Mucosa of rectum (tissue), 2 donors: ENCODE measurements around the gene CA12.
"Not testable (repeated sequence)": the region's sequence is repeated elsewhere in the genome, so short reads cannot be mapped to it uniquely, and the experiment has no call there.

Experiments
- H3K27ac ChIP-seq, 2 donors: one replicate each; pipeline ENCODE4 v1.7.0; 2013; ENCODE audit warnings: inconsistent platforms in 2 of 2, low read depth in 2 of 2, low read length in 2 of 2
- H3K27me3 ChIP-seq, 2 donors: one replicate each; pipeline ENCODE4 v1.7.0; 2013; ENCODE audit warnings: low read length in 2 of 2; ENCODE audit not compliant: control insufficient read depth in 2 of 2, insufficient read depth in 2 of 2
- H3K36me3 ChIP-seq, 2 donors: one replicate each; pipeline ENCODE4 v1.7.0; 2013; ENCODE audit warnings: low read length in 2 of 2; ENCODE audit not compliant: control insufficient read depth in 2 of 2, insufficient read depth in 2 of 2
- H3K4me1 ChIP-seq, 2 donors: one replicate each; pipeline ENCODE4 v1.7.0; 2013; ENCODE audit warnings: low read length in 2 of 2, mild to moderate bottlenecking in 1 of 2; ENCODE audit not compliant: control insufficient read depth in 2 of 2, insufficient read depth in 2 of 2
- H3K4me3 ChIP-seq, 2 donors: one replicate each; pipeline ENCODE4 v1.7.0; 2013; ENCODE audit warnings: low read length in 2 of 2
- H3K9ac ChIP-seq, 2 donors: one replicate each; pipeline ENCODE4 v1.7.0; 2013; ENCODE audit warnings: low read length in 2 of 2, low read depth in 1 of 2, mild to moderate bottlenecking in 1 of 2
- H3K9me3 ChIP-seq, 2 donors: one replicate each; pipeline ENCODE4 v1.7.0; 2013; ENCODE audit warnings: low read length in 2 of 2; ENCODE audit not compliant: control insufficient read depth in 2 of 2
- donor health status: healthy.
- donor health status: Normal muscosa, but diverticular disease.

Gene CA12

DNA sequence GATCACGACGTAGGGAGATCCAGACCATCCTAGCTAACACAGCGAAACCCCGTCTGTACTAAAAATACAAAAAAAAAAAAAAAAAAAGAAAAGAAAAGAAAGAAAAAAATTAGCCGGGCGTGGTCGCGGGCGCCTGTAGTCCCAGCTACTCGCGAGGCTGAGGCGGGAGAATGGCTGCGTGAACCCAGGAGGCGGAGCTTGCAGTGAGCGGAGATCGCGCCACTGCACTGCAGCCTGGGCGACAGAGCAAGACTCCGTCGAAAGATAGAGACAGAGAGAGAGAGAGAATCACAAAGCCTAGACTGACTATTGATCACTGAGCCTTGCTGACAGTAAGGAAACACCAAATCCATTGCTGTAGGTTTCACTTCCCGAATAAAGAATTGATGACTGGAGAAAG, 35.6 kb upstream of the CA12 start:
- not testable (repeated sequence) for H3K27ac ChIP-seq, H3K4me3 ChIP-seq, H3K27me3 ChIP-seq, H3K9ac ChIP-seq, H3K9me3 ChIP-seq, H3K4me1 ChIP-seq, H3K36me3 ChIP-seq

DNA sequence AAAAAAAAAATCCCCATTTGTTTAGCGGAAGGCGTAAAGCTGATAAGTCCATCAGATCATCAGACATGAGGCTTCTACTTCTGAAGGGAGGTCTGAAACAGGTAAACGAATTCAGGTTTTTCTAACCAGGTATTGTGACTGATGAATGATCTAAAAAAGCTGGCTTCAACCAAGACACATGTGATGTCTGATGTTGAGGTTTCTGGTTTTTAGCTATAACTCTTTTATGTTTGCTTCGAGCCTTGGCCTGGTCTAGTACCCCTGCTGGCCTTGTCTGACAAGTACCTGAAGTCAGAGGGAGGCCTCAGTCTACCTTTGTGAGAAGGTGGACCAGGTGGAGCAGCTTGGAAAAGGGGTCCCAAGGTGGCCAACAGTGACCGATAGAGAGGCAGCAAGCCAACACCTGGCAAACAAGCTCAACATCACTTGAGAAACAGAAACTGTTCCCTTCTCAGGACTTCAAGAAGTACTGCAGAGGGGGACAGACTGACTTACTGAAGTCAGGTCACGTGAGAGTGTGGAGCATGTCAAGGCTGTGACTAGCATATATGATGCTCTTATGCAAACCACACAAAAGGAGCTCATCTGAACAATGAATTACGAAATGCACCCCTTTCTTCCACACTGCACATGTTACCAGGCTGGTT, 33.0 kb upstream of the CA12 start:
- no peaks in the 10 kb centered on the region for H3K9me3 ChIP-seq
- no peak overlapping the region for H3K27ac ChIP-seq
- no peak overlapping the region for H3K4me3 ChIP-seq
- no peaks in the 10 kb centered on the region for H3K36me3 ChIP-seq
- no peak overlapping the region for H3K9ac ChIP-seq
- H3K27me3 ChIP-seq: no peaks in the 10 kb centered on the region
- no peaks in the 10 kb centered on the region for H3K4me1 ChIP-seq

DNA sequence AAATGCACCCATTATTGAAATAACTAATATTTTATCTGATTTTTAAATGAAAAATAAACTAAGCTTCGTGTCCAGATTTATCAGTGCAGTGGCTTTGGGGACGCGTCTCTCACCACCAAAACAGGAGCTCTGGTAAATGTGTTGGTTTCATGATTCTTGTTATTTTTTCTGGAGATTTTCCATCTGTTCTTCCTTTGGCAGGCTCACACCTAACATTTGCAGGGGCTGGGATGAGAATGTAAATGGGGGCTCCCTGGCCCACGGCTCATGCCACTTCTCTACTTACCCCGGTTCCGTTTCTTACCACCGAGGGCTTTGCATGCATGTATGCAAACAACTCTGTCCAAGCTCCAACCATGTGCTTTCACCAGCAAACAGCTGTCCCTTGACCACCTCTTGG, 30.9 kb upstream of the CA12 start:
- H3K4me3 ChIP-seq: no peak overlapping the region
- H3K27me3 ChIP-seq: no peaks in the 10 kb centered on the region
- no peaks in the 10 kb centered on the region for H3K36me3 ChIP-seq
- no peaks in the 10 kb centered on the region for H3K4me1 ChIP-seq
- no peak overlapping the region for H3K9ac ChIP-seq
- no peaks in the 10 kb centered on the region for H3K9me3 ChIP-seq
- no peak overlapping the region for H3K27ac ChIP-seq

DNA sequence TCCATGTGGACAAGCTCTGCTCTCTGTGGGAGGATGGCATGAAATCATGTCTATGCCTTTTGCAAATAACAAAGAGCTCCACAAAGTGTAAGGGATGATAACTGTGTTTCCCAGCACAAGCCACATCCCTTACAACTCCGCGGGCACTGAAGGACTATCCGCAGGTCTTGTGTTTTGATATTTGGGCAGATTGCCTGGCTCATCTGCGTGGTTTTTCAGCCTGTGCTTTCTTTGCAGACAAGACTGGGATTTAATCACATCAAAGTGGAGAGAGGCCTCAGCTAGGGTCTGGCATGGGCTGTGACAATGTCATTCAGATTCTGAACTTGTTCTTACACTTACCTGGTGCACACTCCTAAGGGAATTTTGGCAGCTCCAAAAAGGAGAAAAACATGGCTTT, 30.2 kb upstream of the CA12 start:
- Histone ChIP-seq H3K4me1 (peaks cover 0 to 2% of the 10 kb centered on the region in 2 donors), H3K27me3 (no peaks in the 10 kb centered on the region), H3K9ac (no peak overlapping the region), H3K4me3 (no peak overlapping the region), H3K9me3 (no peaks in the 10 kb centered on the region), H3K36me3 (no peaks in the 10 kb centered on the region), H3K27ac (no peak overlapping the region)

DNA sequence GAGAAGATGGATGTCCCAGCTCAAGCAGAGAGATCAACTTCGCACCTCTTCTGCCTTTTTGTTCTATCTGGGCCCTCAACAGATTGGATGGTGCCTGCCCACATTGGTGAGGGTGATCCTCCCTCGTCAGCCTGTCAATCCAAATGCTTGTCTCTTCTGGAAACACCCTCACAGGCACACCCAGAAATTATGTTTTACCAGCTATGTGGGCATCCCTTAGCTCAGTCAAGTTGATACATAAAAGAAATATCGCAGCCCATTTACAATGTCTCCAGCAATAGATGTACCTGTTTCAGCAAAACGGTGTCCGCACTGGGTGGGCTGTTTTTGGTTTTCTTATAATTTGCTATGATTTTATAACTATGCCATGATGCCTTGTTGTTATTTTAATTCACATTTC, 27.5 kb upstream of the CA12 start:
- H3K9me3 ChIP-seq: no peaks in the 10 kb centered on the region
- H3K27me3 ChIP-seq: no peaks in the 10 kb centered on the region
- H3K4me1 ChIP-seq: peaks cover 0 to 2% of the 10 kb centered on the region in 2 donors
- H3K36me3 ChIP-seq: peaks cover 0 to 3% of the 10 kb centered on the region in 2 donors
- H3K9ac ChIP-seq: no peak overlapping the region
- no peak overlapping the region for H3K27ac ChIP-seq
- H3K4me3 ChIP-seq: no peak overlapping the region

DNA sequence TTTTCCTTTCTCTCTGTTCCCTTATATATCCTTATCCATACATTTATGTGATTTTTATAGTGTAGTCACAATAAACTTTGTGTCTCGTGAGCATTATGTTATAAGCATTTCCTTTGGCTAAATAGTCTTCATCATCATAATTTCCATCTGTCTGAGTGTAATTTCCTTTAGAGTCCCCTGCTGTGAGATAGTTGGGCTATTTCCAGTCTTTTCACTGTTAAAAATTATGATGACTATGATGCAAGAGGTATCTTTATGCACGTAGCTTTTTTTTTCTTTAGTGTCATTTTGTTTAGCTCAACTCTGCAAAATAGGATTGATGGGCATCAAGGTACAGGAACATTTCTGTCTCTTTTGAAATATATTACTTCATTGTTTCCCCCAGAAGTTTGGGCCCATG, 26.9 kb upstream of the CA12 start:
- H3K36me3 ChIP-seq: peaks cover 0 to 3% of the 10 kb centered on the region in 2 donors
- no peak overlapping the region for H3K4me3 ChIP-seq
- peaks cover 0 to 2% of the 10 kb centered on the region in 2 donors for H3K4me1 ChIP-seq
- no peaks in the 10 kb centered on the region for H3K9me3 ChIP-seq
- no peak overlapping the region for H3K27ac ChIP-seq
- H3K9ac ChIP-seq: no peak overlapping the region
- H3K27me3 ChIP-seq: no peaks in the 10 kb centered on the region

DNA sequence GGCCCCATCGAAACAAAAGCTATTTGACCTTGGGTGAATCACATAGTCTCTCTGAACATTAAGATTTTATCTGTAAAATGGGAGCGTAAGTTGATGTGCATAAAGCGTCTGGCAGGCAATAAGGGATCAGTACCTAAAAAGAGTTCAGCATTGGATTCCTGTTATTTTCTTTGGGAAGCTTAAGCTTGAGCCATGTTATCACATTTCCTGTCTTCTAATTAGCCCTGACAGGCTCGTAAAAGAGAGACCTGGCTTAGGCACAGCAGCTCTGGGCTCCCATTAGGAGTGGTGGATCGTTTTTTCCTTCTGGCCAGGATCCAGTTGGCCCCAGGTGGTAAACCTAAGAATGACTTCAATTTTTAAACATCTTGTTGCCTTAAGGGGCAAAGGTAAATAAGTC, 26.0 kb upstream of the CA12 start:
- H3K27me3 ChIP-seq: no peaks in the 10 kb centered on the region
- no peak overlapping the region for H3K27ac ChIP-seq
- no peak overlapping the region for H3K9ac ChIP-seq
- peaks cover 1 to 2% of the 10 kb centered on the region in 2 donors for H3K4me1 ChIP-seq
- peaks cover 0 to 4% of the 10 kb centered on the region in 2 donors for H3K36me3 ChIP-seq
- H3K4me3 ChIP-seq: no peak overlapping the region
- H3K9me3 ChIP-seq: no peaks in the 10 kb centered on the region

DNA sequence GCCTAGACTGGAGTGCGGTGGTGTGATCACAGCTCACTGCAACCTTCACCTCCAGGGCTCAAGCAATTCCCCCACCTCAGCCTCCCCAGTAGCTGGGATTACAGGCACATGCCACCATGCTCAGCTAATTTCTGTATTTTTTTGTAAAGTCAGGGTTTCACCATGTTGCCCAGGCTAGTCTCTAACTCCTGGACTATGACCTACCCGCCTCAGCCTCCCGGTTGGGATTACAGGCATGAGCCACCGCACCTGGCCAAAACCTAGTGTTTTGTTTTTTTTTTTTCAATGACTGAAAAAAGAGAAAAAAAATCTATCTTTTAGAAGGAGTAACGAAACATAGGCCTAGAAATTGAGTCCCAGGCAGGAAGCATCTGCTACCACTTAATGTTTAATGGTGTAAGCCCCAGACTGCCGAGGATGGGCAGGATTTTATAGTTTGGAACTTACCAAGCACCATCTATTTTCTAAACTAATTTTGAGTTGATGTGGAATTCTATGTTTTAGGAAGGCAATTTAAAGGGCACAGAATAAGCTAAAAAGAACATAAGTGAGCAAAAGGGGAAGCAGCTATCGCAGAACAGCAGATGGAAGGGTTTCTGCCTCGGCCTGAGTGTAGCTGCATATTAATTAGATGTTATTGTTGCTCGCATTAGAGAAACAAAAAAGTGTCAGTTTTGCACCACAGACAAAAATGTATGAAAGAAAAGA, 24.2 kb upstream of the CA12 start:
- Histone ChIP-seq H3K4me1 (peaks cover 2 to 4% of the 10 kb centered on the region in 2 donors), H3K4me3 (no peak overlapping the region), H3K36me3 (peaks cover 0 to 7% of the 10 kb centered on the region in 2 donors), H3K27me3 (no peaks in the 10 kb centered on the region), H3K9ac (no peak overlapping the region), H3K27ac (no peak overlapping the region), H3K9me3 (no peaks in the 10 kb centered on the region)

DNA sequence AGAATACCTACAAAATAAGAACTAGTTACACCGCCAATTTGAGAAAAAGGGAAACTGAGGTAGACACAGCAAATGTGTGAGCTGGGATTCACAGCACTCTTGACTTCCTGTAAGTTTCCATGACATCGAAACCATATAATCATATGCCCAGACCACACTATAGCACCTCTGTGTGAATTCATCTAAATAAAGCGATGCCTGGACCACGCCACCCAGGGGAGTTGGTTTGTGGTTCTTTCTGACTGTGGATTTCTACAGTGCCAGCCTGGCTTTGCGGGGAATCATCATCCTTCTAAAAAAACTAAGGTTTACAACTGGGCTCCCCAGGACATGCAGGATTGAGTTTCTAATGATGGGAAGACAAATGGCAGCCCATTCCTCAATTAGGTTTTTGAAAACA, 23.5 kb upstream of the CA12 start:
- Histone ChIP-seq H3K36me3 (peaks cover 0 to 7% of the 10 kb centered on the region in 2 donors), H3K27me3 (no peaks in the 10 kb centered on the region), H3K4me1 (peaks cover 2 to 4% of the 10 kb centered on the region in 2 donors), H3K9me3 (no peaks in the 10 kb centered on the region), H3K9ac (no peak overlapping the region), H3K27ac (no peak overlapping the region), H3K4me3 (no peak overlapping the region)

DNA sequence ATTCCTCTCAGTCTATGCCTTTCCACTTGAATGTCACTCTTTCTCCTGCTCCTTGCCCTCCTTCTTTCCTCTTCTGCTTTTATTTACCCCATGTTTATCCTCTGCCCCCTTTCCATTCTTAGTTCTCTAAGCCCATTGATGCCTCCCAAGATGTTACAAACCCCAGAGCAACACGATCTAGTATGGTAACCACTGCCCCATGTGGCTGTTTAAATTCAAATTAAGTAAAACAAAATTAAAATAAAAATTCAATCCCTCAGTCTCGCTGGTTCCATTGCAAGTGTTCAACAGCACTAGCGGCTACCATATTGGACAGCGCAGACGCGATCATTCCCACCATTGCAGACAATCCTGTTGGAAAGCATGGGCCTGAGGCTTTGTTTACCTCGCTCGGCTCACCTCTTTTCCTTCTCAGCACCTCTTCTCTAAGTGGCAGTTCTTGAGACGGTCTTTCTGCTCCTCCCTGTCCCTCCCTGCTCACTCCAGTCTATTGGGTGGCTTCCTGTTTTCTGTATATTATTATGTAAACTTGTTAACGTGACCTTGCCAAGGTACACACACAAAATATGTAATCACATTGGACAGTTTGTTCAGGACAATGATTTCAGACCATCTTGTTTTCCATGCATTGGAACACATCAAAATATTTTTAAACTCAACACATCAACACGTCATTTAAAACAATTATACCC, 21.8 kb upstream of the CA12 start:
- no peak overlapping the region for H3K27ac ChIP-seq
- no peak overlapping the region for H3K9ac ChIP-seq
- H3K9me3 ChIP-seq: no peaks in the 10 kb centered on the region
- H3K4me3 ChIP-seq: no peak overlapping the region
- peaks cover 0 to 11% of the 10 kb centered on the region in 2 donors for H3K36me3 ChIP-seq
- peaks cover 2 to 4% of the 10 kb centered on the region in 2 donors for H3K4me1 ChIP-seq
- H3K27me3 ChIP-seq: no peaks in the 10 kb centered on the region
